HepG2 (cell line): Measurements from ENCODE around the gene GLIPR1L2. TPM values are rescaled to one million over a fixed set of nuclear protein-coding genes. Genes with fewer than 3 reads are reported as not detected.

Experiments used
- AHDC1 ChIP-seq: sonication (generic); formaldehyde crosslinking; IDR thresholded peaks from 2 replicates; pipeline ENCODE4 v1.5.1; 2020; ENCODE audit warnings: mild to moderate bottlenecking, missing genetic modification reagents, borderline replicate concordance
- DDIT3 ChIP-seq: sonication (generic); formaldehyde crosslinking; IDR thresholded peaks from 2 replicates; pipeline ENCODE4 v1.4.0; 2020; ENCODE audit warnings: mild to moderate bottlenecking, missing genetic modification reagents
- HDAC6 ChIP-seq: fragments of 200-600 bp; sonication (generic); IDR thresholded peaks from 2 replicates; pipeline ENCODE4 v1.7.0; 2017; ENCODE audit warnings: mild to moderate bottlenecking, antibody characterized with exemption, low read length, low read depth
- PATZ1 ChIP-seq: sonication (generic); formaldehyde crosslinking; IDR thresholded peaks from 2 replicates; pipeline ENCODE4 v1.4.0; 2020; ENCODE audit warnings: missing genetic modification reagents
- POLR2AphosphoS2 ChIP-seq: IDR thresholded peaks from 2 replicates; pipeline ENCODE4 v1.6.1; 2011; ENCODE audit warnings: low read depth, low read length, improper control_type of control experiment
- SRF ChIP-seq: IDR thresholded peaks from 2 replicates; pipeline ENCODE4 v1.6.1; 2011; ENCODE audit warnings: mild to moderate bottlenecking, low read depth, low read length, moderate library complexity
- TGIF2 ChIP-seq: IDR thresholded peaks from 2 replicates; pipeline ENCODE4 v1.6.1; 2016; ENCODE audit warnings: control low read depth, missing compliant biosample characterization
- ZC3H13 ChIP-seq: sonication (generic); formaldehyde crosslinking; IDR thresholded peaks from 2 replicates; pipeline ENCODE4 v1.8.1; 2023; ENCODE audit warnings: mild to moderate bottlenecking, missing genetic modification reagents, moderate library complexity
- ZFP62 ChIP-seq: sonication (generic); formaldehyde crosslinking; IDR thresholded peaks from 2 replicates; pipeline ENCODE4 v1.4.0; 2020; ENCODE audit warnings: missing genetic modification reagents
- ZFY ChIP-seq: sonication (generic); formaldehyde crosslinking; IDR thresholded peaks from 2 replicates; pipeline ENCODE4 v1.4.0; 2020; ENCODE audit warnings: missing genetic modification reagents
- ZNF24 ChIP-seq: fragments of 450-650 bp; IDR thresholded peaks from 2 replicates; pipeline ENCODE4 v1.6.1; 2017; ENCODE audit warnings: antibody characterized with exemption, mild to moderate bottlenecking
- ZNF569 ChIP-seq: sonication (generic); formaldehyde crosslinking; IDR thresholded peaks from 2 replicates; pipeline ENCODE4 v1.5.0; 2020; ENCODE audit warnings: mild to moderate bottlenecking, missing genetic modification reagents, moderate library complexity, borderline replicate concordance
- ZNF598 ChIP-seq: sonication (generic); formaldehyde crosslinking; IDR thresholded peaks from 2 replicates; pipeline ENCODE4 v1.5.1; 2020; ENCODE audit warnings: mild to moderate bottlenecking, missing genetic modification reagents, borderline replicate concordance
- ZNF660 ChIP-seq: sonication (generic); formaldehyde crosslinking; IDR thresholded peaks from 2 replicates; pipeline ENCODE4 v1.5.1; 2020; ENCODE audit warnings: mild to moderate bottlenecking, low read depth, missing genetic modification reagents, borderline replicate concordance
- ZNF790 ChIP-seq: sonication (generic); formaldehyde crosslinking; IDR thresholded peaks from 2 replicates; pipeline ENCODE4 v1.8.0; 2022; ENCODE audit warnings: missing genetic modification reagents, mild to moderate bottlenecking, borderline replicate concordance
- polyA plus RNA-seq, 8 experiments: library from polyadenylated mRNA; depleted of rRNA in 3 of 8; stranded (reverse) in 7 of 8; unstranded in 1 of 8; fragments of >200 nt; fragmentation: Illumina TruSeq in 4 of 8; extraction: Trizol in 4 of 8; gene quantifications; 2 replicates each; pipeline versions ENCODE4 v1.2.1 to v1.2.3, GENCODE V29; 2011 to 2016; ENCODE audit warnings: low read depth in 4 of 8, missing spikeins in 1 of 8, mixed read lengths in 1 of 8; ENCODE audit not compliant: insufficient read depth in 1 of 8
- total RNA-seq, 5 experiments: library from RNA; depleted of rRNA; stranded (reverse); fragments of >200 nt; fragmentation: Illumina TruSeq; extraction: Trizol; gene quantifications; 2 replicates each; pipeline ENCODE4 v1.2.3, GENCODE V29; 2016; ENCODE audit warnings: low read depth in 1 of 5
- TF ChIP-seq, protein P1 (sequence below): IDR thresholded peaks from 2 replicates; pipeline ENCODE4 v1.6.1; 2016; ENCODE audit warnings: missing compliant biosample characterization, missing genetic modification reagents, borderline replicate concordance
- TF ChIP-seq, protein P2 (sequence below): IDR thresholded peaks from 2 replicates; pipeline ENCODE4 v1.6.1; 2016; ENCODE audit warnings: low read depth

GLIPR1L2 gene
- total and polyA plus RNA-seq, 2 of the 13 experiments (the other 11 are each of a cell fraction or from before 2014, with no cell fraction given) = not detected

DNA sequence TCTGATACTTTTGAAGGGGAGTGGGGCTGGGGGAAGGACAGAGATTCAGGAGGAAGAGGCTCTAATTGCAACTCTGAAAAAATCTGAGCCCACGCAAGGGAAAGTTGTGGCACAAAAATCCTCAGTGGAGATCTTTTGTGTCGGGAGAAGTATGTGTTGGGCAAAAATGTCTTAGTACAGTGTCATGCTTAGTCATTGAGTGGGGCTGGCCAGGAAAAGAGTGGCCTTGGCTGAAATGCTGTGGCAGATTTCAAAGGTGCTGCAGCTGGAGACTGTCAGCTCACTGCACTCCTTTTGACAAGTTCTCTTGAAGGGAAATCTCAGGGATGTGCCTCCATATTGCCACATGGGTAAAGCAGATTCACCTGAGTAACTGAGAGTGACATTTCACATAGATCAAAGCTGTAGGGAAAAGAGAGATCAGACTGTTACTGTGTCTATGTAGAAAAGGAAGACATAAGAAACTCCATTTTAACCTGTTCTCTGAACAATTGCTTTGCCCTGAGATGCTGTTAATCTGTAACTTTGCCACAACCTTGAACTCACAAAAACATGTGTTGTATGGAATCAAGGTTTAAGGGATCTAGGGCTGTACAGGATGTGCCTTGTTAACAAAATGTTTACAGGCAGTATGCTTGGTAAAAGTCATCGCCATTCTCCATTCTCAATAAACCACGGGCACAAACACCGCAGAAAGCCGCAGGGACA is 53.7 kb downstream of the GLIPR1L2 start (continued):
- no peak for TF ChIP-seq POLR2AphosphoS2
- TF ChIP-seq SRF = no peak
- TF ChIP-seq ZNF790 (CRISPR knock-in tag) = no peak
- no peak for TF ChIP-seq ZNF660
- 0 out of 2 replicates have a peak, but pooled peaks have one; percentile 38 for TF ChIP-seq TGIF2 (CRISPR knock-in tag)
- TF ChIP-seq ZC3H13 (CRISPR knock-in tag) = no peak
- no peak for TF ChIP-seq ZNF598
- TF ChIP-seq, protein P1, sequence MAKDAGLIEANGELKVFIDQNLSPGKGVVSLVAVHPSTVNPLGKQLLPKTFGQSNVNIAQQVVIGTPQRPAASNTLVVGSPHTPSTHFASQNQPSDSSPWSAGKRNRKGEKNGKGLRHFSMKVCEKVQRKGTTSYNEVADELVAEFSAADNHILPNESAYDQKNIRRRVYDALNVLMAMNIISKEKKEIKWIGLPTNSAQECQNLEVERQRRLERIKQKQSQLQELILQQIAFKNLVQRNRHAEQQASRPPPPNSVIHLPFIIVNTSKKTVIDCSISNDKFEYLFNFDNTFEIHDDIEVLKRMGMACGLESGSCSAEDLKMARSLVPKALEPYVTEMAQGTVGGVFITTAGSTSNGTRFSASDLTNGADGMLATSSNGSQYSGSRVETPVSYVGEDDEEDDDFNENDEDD (CRISPR knock-in tag) = no peak
- TF ChIP-seq PATZ1 (CRISPR knock-in tag) = no peak
- no peak for TF ChIP-seq ZNF24
- no peak for TF ChIP-seq ZNF569 (CRISPR knock-in tag)
- TF ChIP-seq AHDC1 (CRISPR knock-in tag) = no peak
- TF ChIP-seq HDAC6 = no peak
- no peak for TF ChIP-seq ZFP62
- no peak for TF ChIP-seq ZFY
- TF ChIP-seq, protein P2, sequence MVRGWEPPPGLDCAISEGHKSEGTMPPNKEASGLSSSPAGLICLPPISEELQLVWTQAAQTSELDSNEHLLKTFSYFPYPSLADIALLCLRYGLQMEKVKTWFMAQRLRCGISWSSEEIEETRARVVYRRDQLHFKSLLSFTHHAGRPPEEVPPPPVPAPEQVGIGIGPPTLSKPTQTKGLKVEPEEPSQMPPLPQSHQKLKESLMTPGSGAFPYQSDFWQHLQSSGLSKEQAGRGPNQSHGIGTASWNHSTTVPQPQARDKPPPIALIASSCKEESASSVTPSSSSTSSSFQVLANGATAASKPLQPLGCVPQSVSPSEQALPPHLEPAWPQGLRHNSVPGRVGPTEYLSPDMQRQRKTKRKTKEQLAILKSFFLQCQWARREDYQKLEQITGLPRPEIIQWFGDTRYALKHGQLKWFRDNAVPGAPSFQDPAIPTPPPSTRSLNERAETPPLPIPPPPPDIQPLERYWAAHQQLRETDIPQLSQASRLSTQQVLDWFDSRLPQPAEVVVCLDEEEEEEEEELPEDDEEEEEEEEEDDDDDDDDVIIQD (CRISPR knock-in tag) = no peak
- no peak for TF ChIP-seq DDIT3 (CRISPR knock-in tag)
